ENCODE data around the gene RRM2.

DNA sequence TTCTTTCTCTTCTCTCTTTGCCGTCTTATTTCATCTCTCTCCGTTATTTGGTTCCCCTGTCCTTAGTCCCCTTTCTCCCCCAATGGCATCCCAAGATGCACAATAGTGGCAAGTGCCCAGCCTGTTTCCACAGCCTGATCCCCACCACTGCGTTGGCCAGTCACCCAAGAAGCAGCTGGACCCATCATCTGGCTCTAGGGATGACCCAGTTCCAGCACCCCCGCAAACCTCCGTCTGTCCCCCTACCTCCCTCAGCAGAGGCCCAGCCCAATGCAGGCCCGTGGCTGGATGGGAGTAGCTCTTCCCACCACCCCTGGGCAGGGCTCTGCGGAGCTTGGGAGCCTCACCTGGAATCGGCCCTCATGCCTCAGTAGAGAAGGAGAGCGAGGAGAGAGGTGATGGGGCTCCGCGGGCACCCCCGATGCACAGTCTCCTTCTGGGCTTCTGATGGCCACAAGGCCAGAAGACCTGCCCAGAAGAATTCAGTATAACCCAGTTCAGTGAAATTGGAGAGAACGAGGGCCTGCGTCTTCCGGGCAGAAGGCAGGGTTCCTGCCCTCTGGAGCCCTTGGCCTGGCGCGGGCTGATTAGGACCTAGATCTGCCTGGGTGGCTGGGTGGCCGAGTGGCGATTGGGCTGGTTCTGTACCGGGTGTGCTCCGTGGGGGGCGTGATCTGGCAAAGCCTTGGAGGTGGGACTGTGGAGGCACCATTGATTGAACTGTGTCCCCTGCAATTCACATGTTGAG lies 50.9 kb downstream of the RRM2 start:
- TF ChIP-seq EZH2 (IDR thresholded peaks at IDR 0.05; ENCODE audit: insufficient read depth, poor library complexity, severe bottlenecking) (no peak), EZH2phosphoT487 (IDR thresholded peaks at IDR 0.05; ENCODE audit: insufficient read depth, low read depth) (no peak)

Measured in GM23248 (cell line).